GM21723 (cell line): Measurements from ENCODE around the gene ACTA2.
"Not testable (repeated sequence)": the region's sequence is repeated elsewhere in the genome, so short reads cannot be mapped to it uniquely, and the experiment has no call there.

Experiments used
- ATAC-seq: cut with Tn5 transposase; IDR thresholded peaks from one replicate; pipeline ENCODE4 v1.9.1; 2021; ENCODE audit warnings: mild to moderate bottlenecking, moderate library complexity; ENCODE audit not compliant: unreplicated experiment

ACTA2 gene

GRCh38 chr10:88954458-88955083 lies 2.0 kb upstream of the ACTA2 start:
- no peak for ATAC-seq

GRCh38 chr10:88953662-88954061 lies 1.1 kb upstream of the ACTA2 start:
- ATAC-seq, result no peak

GRCh38 chr10:88949912-88950837 lies 2.4 kb downstream of the ACTA2 start:
- ATAC-seq, result no peak

GRCh38 chr10:88949051-88949450 lies 3.5 kb downstream of the ACTA2 start:
- ATAC-seq, result no peak

GRCh38 chr10:88946965-88947590 lies 5.5 kb downstream of the ACTA2 start:
- ATAC-seq, result no peak

- no peak for ATAC-seq
Observed at GRCh38 chr10:88946200-88946599, 6.4 kb downstream of the ACTA2 start.

- ATAC-seq, result peak; percentile 68
Observed at GRCh38 chr10:88944813-88945212, 7.8 kb downstream of the ACTA2 start.

- no peak for ATAC-seq
Observed at GRCh38 chr10:88943778-88944177, 8.8 kb downstream of the ACTA2 start.

GRCh38 chr10:88941026-88941425 lies 11.5 kb downstream of the ACTA2 start:
- no peak for ATAC-seq

- no peak for ATAC-seq
Observed at GRCh38 chr10:88938938-88939337, 13.6 kb downstream of the ACTA2 start.

GRCh38 chr10:88938039-88938438 lies 14.5 kb downstream of the ACTA2 start:
- ATAC-seq, result no peak

GRCh38 chr10:88936656-88937055 lies 15.9 kb downstream of the ACTA2 start:
- no peak for ATAC-seq

- peak; percentile 59 for ATAC-seq
Observed at GRCh38 chr10:88934900-88935672, 17.5 kb downstream of the ACTA2 start.

GRCh38 chr10:88933564-88933963 lies 19.0 kb downstream of the ACTA2 start:
- ATAC-seq, result no peak

- no peak for ATAC-seq
Observed at GRCh38 chr10:88932539-88933256, 19.9 kb downstream of the ACTA2 start.

GRCh38 chr10:88932029-88932428 lies 20.5 kb downstream of the ACTA2 start:
- ATAC-seq, result not testable (repeated sequence)

GRCh38 chr10:88931548-88931947 lies 21.0 kb downstream of the ACTA2 start:
- no peak for ATAC-seq

- no peak for ATAC-seq
Observed at GRCh38 chr10:88928254-88928653, 24.3 kb downstream of the ACTA2 start.

GRCh38 chr10:88927416-88927690 lies 25.2 kb downstream of the ACTA2 start:
- ATAC-seq, result no peak

GRCh38 chr10:88926566-88927415 lies 25.8 kb downstream of the ACTA2 start:
- no peak for ATAC-seq
